Measurements from ENCODE around the gene KLHL6.

KLHL6 gene

GRCh38 chr3:183443395-183444385, 111.8 kb downstream of the KLHL6 start:
- DNase-seq = no peak

DNA sequence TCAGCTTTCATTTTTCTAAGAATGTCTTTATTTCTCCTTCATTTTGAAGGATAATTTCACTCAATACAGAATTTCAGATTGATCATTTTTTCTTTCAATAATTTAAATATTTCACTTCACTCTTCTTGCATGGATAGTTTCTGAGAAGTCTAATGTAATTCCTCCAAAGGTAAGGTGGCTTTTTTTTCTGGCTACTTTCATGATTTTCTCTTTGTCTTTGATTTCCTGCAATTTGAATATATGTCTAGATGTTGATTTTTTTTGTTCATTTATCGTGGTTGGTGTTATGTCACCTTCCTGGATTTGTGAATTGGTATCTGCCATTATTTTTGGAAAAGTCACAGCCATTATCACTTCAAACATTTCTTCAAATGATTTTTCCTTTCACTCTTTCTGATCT, 112.5 kb downstream of the KLHL6 start:
- DNase-seq = no peak

DNA sequence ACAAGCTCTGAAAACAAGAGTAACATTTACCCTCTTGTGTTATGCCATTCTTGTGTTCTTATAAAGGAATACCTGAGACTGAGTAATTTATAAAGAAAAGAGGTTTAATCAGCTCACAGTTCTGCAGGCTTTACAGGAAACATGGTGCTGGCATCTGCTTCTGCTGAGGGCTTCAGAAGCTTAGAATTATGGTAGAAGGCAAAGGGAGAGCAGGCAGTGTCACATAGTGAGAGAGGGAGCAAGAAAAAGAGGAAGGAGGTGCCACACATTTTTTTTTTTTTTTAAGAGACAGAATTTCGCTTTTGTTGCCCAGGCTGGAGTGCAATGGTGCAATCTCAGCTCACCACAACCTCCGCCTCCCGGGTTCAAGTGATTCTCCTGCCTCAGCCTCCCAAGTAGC, 115.0 kb downstream of the KLHL6 start:
- DNase-seq = peak; percentile 35

GRCh38 chr3:183439515-183439914, 116.0 kb downstream of the KLHL6 start:
- DNase-seq = peak; percentile 25

DNA sequence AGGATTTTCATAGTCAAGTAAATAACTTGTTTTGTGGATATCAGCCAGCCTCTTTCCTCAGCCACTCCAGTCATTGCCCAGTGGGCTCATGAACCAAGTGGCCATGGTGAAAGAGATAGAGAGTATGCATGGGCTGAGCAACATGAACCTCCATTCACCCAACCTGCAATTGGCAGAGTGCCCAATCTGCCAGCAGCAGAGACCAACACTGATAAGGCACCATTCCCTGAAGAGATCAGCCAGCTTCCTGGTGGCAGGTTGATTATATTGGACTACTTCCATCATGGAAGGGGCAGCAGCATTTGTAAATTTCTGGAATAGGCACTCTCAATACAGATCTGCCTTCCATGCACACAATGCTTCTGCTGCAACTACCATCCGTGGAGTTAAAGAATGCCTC, 116.8 kb downstream of the KLHL6 start:
- peak; percentile 41 for DNase-seq

DNA sequence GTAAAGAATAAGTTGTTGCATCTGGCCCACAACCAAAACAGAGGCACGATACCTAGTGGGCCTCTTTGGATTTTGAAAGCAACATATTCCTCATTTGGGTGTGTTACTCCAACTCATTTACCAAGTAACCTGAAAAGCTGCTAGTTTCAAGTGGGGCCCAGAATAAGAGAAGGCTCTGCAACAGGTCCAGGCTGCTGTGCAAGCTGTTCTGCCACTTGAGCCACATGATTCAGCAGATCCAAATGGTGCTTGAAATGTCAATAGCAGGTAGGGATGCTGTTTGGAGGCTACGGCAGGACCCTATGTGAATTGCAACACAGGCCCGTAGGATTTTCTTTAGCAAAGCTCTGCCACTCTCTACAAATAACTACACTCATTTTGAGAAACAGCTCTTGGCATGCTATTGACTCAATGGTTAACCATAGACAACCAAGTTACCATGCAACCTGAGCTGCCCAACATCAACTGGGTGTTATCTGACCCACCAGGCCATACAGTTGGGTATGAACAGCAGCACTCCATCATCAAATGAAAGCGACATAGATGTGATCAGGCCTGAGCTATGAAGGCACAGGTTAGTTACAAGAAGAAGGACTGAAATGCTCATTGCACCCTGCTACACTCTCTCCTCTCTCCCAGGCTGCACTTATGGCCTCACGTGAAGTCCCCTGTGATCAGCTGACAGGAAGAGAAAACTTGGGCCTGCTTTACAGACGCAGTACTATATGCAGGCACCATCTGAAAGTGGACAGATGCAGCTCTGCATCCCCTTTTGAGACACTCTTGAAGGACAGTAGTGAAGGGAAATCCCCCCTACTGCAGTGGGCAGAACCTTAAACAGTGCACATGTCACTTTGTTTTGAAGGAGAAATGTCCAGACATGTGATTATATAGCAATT, 117.6 kb downstream of the KLHL6 start:
- no peak for DNase-seq

Measured in hematopoietic multipotent progenitor cell treated with erythropoietin and hydrocortisone succinate and interleukin-3 and kit ligand, for 4 days (in vitro differentiated cells).